Omental fat pad (tissue), 4 donors: ENCODE data around the gene HACD2. TPM values are rescaled to one million over a fixed set of nuclear protein-coding genes. Genes with fewer than 3 reads are reported as not detected.

Experiments used
- ATAC-seq: fragments of 150-250 bp; one replicate; pipeline ENCODE4 v1.9.1; 2016; ENCODE audit warnings: mild to moderate bottlenecking, moderate library complexity; ENCODE audit not compliant: low FRiP score
- DNase-seq: peaks from one replicate; pipeline ENCODE4 v3.0.0-alpha.2; 2019; ENCODE audit warnings: low spot score
- total RNA-seq, 4 donors: library from RNA; depleted of rRNA; stranded (reverse); fragments of >200 nt; gene quantifications; one replicate each; pipeline ENCODE4 v1.1.0, GENCODE V29; 2016
- TF ChIP-seq, protein P1 (sequence below), 3 donors: fragments of 450-650 bp; IDR thresholded peaks; one replicate each; pipeline ENCODE4 v1.5.1; 2016 to 2017; ENCODE audit warnings: antibody characterized with exemption in 3 of 3, mild to moderate bottlenecking in 3 of 3, moderate library complexity in 2 of 3

HACD2 gene
- total RNA-seq, 4 donors from 2014 or later: 31.7 to 44.9 (median 34.0) TPM

DNA sequence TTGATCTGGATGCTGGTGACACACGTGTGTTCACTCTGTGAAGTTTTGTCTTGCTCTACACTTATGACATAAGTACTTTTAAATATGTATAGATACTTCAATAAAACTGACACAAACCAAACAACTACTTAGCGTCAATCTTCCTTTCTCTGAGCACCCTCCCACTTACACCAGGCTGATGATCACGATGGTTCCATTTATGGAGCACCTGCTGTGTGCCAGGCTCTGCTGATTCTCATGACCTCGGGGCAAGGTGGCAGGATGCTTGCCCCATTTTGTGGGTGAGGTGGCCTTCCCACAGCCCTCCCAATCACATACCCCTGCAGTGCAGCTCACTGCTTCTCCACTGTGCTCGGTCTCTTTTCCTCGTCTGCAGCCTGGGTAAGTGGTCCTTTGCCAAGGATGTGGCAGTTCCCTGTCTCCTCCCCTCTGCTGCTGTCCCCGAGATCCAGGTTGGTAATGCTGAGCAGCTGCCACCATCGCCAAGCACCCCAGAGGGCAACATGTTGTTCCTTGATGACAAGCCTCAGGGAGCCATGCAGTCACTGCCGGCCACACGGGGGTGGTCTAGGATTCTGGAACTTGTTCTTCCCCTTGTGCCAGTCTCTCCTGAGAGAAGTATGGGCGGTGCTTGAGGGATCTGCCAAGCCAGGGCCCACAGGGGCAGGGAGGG, 115.4 kb downstream of the HACD2 start:
- no peak for DNase-seq
- no peak for ATAC-seq
- TF ChIP-seq, protein P1, sequence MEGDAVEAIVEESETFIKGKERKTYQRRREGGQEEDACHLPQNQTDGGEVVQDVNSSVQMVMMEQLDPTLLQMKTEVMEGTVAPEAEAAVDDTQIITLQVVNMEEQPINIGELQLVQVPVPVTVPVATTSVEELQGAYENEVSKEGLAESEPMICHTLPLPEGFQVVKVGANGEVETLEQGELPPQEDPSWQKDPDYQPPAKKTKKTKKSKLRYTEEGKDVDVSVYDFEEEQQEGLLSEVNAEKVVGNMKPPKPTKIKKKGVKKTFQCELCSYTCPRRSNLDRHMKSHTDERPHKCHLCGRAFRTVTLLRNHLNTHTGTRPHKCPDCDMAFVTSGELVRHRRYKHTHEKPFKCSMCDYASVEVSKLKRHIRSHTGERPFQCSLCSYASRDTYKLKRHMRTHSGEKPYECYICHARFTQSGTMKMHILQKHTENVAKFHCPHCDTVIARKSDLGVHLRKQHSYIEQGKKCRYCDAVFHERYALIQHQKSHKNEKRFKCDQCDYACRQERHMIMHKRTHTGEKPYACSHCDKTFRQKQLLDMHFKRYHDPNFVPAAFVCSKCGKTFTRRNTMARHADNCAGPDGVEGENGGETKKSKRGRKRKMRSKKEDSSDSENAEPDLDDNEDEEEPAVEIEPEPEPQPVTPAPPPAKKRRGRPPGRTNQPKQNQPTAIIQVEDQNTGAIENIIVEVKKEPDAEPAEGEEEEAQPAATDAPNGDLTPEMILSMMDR (IDR thresholded peaks at IDR 0.05): no peak

DNA sequence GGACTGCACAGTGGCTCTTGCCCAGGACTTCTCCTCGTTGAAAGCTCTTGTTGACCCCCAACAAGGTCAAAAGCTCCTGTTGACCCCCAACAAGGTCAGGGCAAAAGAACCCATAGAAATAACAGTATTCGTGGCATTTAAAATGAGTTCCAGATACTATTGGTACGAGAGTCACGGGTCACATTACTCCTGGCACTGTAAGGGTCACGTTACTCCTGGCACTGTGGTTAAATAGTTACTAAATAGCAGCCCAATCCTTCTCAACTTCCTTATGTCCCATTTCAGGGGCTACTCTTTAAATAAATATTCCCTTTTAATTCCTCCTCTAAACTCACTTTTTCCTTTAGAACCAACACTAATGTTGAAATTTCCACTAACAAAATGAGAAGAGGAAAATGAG, 117.8 kb downstream of the HACD2 start:
- TF ChIP-seq, protein P1 (IDR thresholded peaks at IDR 0.05): no peak
- ATAC-seq (no peak), DNase-seq (no peak)

DNA sequence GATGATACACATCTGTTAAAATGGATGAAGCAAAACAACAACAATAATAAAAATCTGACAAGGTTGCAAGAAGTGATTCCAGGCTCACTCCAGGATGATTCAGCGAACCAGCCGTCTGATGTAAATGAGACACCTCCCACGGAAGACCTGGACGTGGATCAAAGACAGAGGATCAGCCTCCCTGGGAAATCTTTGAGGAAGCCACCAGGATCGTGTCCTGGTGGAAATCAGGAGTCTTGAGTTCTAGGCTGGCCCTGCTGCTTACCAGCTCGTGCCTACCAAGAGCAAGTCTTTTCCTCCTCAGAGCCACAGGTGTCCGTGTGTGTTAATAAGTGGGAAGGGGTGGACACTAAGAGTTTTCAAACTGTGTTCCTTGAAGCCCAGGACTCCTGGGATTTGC, 120.6 kb downstream of the HACD2 start:
- DNase-seq (no peak), ATAC-seq (no peak)
- TF ChIP-seq, protein P1 (IDR thresholded peaks at IDR 0.05): no peak

DNA sequence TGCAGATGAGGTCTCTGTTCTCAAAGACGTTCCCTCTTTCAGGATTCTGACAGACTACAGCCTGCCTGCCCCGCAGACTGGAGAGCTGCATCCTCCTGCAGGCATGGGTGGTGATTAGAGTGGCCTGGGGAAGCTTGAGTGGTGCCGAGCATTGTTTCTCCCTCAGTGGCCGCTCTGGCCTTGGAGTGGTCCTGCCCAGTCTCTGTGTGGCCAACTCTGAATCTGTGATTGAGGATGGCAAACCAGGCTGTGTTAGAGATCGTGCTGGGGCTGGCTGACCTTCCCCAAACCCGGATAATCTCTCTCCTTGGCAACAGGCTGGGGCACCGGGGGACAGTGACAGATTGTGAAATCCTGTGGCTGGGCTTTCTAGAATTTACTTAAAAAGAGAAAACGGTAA, 125.0 kb downstream of the HACD2 start:
- ATAC-seq (no peak), DNase-seq (no peak)
- TF ChIP-seq, protein P1 (IDR thresholded peaks at IDR 0.05): no peak

DNA sequence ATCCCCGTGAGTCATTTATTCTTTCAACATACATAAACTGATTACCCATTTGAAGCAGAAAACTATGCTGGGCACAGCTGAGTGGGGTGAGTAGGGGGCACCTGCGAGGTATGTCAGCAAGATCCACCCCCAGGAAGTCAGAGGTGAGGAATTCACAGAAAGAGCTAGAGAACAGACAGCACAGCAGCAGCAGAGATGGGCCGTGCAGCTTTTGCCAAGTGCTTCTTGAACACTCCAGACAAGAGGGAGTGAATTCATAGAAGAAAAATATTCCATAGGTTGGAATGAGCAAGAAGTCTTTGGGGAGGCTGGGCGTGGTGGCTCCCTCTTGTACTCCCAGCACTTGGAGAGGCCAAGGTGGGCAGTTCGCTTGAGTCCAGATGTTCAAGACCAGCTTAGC, 126.6 kb downstream of the HACD2 start:
- TF ChIP-seq, protein P1 (IDR thresholded peaks at IDR 0.05): no peak
- no peak for ATAC-seq
- no peak for DNase-seq

DNA sequence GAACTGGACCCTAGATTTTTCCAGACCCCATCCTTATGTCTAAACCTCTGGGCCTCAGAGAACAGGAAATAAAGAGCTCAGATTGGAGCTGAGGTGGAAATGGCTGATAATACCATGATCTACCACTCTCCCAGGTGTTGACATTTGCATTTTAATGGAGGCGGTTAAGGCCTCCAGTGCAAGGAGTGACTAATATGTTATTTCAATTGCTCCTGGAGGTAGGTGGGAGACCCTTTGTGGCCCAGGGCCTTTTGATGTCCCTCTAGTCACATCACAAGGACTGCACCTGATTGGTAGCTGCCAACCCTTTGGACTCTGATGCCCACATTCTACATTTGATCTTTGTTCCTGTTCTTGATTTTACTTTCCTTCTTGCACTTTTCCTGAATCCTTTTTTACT, 127.0 kb downstream of the HACD2 start:
- TF ChIP-seq, protein P1 (IDR thresholded peaks at IDR 0.05): no peak
- DNase-seq: no peak
- no peak for ATAC-seq

DNA sequence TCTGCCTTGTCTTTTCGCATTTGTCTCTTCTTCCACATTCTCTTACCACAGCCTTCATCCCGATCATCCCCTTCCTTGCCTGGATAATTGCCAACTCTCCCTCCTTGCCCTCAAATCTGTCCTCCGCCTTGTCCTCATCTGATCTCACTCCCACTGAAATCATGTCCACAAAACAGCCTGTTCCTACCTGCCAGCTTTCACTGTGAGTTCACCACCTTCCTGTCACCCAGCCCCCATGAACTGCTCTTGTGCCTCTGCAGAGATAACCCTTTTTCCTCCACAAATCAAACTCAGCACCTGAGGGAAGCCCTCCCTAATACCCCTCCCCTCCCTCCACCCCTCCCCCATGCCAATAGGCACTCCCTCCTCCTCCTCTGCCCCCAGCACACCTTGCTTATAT, 131.2 kb downstream of the HACD2 start:
- DNase-seq (no peak), ATAC-seq (no peak)
- TF ChIP-seq, protein P1 (IDR thresholded peaks at IDR 0.05): no peak
